Measurements from ENCODE around the gene CARTPT.

DNA sequence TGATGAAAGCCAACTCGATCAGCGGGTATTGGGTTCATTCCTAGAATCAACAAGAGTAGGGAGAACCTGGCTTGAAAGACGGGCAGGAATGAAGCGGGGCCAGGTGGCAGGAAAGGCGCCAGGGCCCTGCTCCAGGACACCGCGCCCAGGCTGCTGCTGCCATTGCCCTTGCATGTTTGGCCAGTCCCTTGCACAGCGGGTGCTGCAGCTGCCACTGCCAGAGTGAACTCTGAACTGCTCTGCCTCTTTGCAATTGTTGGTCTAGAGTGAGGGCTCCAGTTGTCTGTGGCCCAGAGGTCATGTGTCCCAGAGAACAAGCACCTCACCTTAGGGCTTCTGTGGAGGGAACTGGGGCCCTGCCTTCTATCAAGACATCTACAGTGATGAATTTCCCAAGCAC is 24.0 kb upstream of the CARTPT start:
- no peak for TF ChIP-seq XRCC4 (IDR thresholded peaks at IDR 0.05; ENCODE audit: extremely low read depth, insufficient read depth, insufficient read length)
- no peak for TF ChIP-seq HMG20A (CRISPR knock-in tag; conservative IDR thresholded peaks at IDR 0.05)
- TF ChIP-seq, protein P1, sequence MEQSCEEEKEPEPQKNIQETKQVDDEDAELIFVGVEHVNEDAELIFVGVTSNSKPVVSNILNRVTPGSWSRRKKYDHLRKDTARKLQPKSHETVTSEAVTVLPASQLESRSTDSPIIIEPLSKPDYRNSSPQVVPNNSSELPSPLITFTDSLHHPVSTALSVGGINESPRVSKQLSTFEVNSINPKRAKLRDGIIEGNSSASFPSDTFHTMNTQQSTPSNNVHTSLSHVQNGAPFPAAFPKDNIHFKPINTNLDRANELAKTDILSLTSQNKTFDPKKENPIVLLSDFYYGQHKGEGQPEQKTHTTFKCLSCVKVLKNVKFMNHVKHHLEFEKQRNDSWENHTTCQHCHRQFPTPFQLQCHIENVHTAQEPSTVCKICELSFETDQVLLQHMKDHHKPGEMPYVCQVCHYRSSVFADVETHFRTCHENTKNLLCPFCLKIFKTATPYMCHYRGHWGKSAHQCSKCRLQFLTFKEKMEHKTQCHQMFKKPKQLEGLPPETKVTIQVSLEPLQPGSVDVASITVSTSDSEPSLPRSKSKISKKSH (CRISPR knock-in tag; IDR thresholded peaks at IDR 0.05): no peak

Data from K562 (cell line).